ENCODE measurements around the gene MCCD1. TPM values are rescaled to one million over a fixed set of nuclear protein-coding genes. Genes with fewer than 3 reads are reported as not detected.

The MCCD1 gene
- total RNA-seq, 1 donor from 2014 or later = not detected

GRCh38 chr6:31560697-31561058, 31.9 kb downstream of the MCCD1 start:
- H3K4me3 Mint-ChIP-seq (ENCODE audit: low read depth) = no peak overlapping the region
- DNase-seq (ENCODE audit: low spot score, unreplicated experiment) = no peak
- no peaks in the 10 kb centered on the region for H3K9me3 Mint-ChIP-seq (ENCODE audit: low read depth)
- no peaks in the 10 kb centered on the region for H3K27me3 Mint-ChIP-seq
- H3K36me3 Mint-ChIP-seq (ENCODE audit: insufficient read depth) = peaks cover 12% of the 10 kb centered on the region
- no peak for TF ChIP-seq CTCF (IDR thresholded peaks at IDR 0.05; ENCODE audit: unreplicated experiment)
- H3K4me1 Mint-ChIP-seq (ENCODE audit: low read depth) = no peaks in the 10 kb centered on the region
- no peak overlapping the region for H3K27ac Mint-ChIP-seq

GRCh38 chr6:31567531-31568370, 39.0 kb downstream of the MCCD1 start:
- Mint-ChIP-seq H3K4me3 (ENCODE audit: low read depth) (no peak overlapping the region), H3K27me3 (peaks cover 10% of the 10 kb centered on the region), H3K4me1 (ENCODE audit: low read depth) (peaks cover 2% of the 10 kb centered on the region), H3K27ac (peak overlapping the region; percentile 23), H3K9me3 (ENCODE audit: low read depth) (no peaks in the 10 kb centered on the region), H3K36me3 (ENCODE audit: insufficient read depth) (no peaks in the 10 kb centered on the region)
- TF ChIP-seq CTCF (IDR thresholded peaks at IDR 0.05; ENCODE audit: unreplicated experiment) = no peak
- no peak for DNase-seq (ENCODE audit: low spot score, unreplicated experiment)

- H3K36me3 Mint-ChIP-seq (ENCODE audit: insufficient read depth) = no peaks in the 10 kb centered on the region
- TF ChIP-seq CTCF (IDR thresholded peaks at IDR 0.05; ENCODE audit: unreplicated experiment) = no peak
- H3K27me3 Mint-ChIP-seq = peaks cover 14% of the 10 kb centered on the region
- no peak overlapping the region for H3K4me3 Mint-ChIP-seq (ENCODE audit: low read depth)
- no peaks in the 10 kb centered on the region for H3K9me3 Mint-ChIP-seq (ENCODE audit: low read depth)
- H3K27ac Mint-ChIP-seq = no peak overlapping the region
- no peak for DNase-seq (ENCODE audit: low spot score, unreplicated experiment)
- H3K4me1 Mint-ChIP-seq (ENCODE audit: low read depth) = peaks cover 2% of the 10 kb centered on the region
Measured at GRCh38 chr6:31568537-31568961, 39.8 kb downstream of the MCCD1 start.

GRCh38 chr6:31569861-31570536, 41.2 kb downstream of the MCCD1 start:
- Mint-ChIP-seq H3K36me3 (ENCODE audit: insufficient read depth) (no peaks in the 10 kb centered on the region), H3K4me3 (ENCODE audit: low read depth) (no peak overlapping the region), H3K27me3 (peaks cover 24% of the 10 kb centered on the region), H3K27ac (no peak overlapping the region), H3K9me3 (ENCODE audit: low read depth) (no peaks in the 10 kb centered on the region), H3K4me1 (ENCODE audit: low read depth) (peaks cover 2% of the 10 kb centered on the region)
- TF ChIP-seq CTCF (IDR thresholded peaks at IDR 0.05; ENCODE audit: unreplicated experiment) = no peak
- no peak for DNase-seq (ENCODE audit: low spot score, unreplicated experiment)

- TF ChIP-seq CTCF (IDR thresholded peaks at IDR 0.05; ENCODE audit: unreplicated experiment) = no peak
- no peaks in the 10 kb centered on the region for H3K9me3 Mint-ChIP-seq (ENCODE audit: low read depth)
- H3K27ac Mint-ChIP-seq = no peak within 1 kb of the TSS
- H3K4me3 Mint-ChIP-seq (ENCODE audit: low read depth) = no peak within 1 kb of the TSS
- H3K27me3 Mint-ChIP-seq = peaks cover 40% of the 10 kb centered on the region
- no peak for DNase-seq (ENCODE audit: low spot score, unreplicated experiment)
- H3K4me1 Mint-ChIP-seq (ENCODE audit: low read depth) = peaks cover 2% of the 10 kb centered on the region
- H3K36me3 Mint-ChIP-seq (ENCODE audit: insufficient read depth) = no peaks in the 10 kb centered on the region
Measured at GRCh38 chr6:31572041-31572911, 43.5 kb downstream of the MCCD1 start, which contains the start of gene LTA. Gene LTA (plus strand): TSS chr6:31572289. CDS start chr6:31572743, 454 bp downstream.

All from progenitor cell of endocrine pancreas (in vitro differentiated cells).